ENCODE data around the gene DCHS2. TPM values are rescaled to one million over a fixed set of nuclear protein-coding genes. Genes with fewer than 3 reads are reported as not detected.

DCHS2 gene
- total RNA-seq, 1 experiment from 2014 or later: not detected

GRCh38 chr4:154417373-154417673 is 74.3 kb downstream of the DCHS2 start:
- POLR2A ChIA-PET: no interaction called here

DNA sequence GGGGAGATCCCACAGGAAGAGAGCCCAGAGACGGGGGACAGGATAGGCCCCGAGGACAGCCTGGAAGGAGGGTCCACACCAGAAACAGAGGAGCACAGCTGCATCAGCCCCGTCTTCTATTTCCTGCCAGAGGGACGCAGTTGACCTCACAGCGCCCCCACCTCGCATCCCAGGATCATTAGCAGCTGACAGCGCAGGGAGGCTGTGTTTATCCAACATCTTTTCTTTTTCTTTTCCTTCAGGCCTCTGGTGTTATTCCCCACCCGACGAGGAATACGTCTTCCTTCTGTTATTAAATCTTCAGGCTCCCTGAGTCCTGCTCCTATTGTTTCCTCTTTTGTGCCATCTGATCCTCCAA is 75.4 kb downstream of the DCHS2 start:
- DNase-seq: no peak
- intact Hi-C loops (cut with micrococcal nuclease; ENCODE audit: unreplicated experiment): loop anchor here (1.0 to 10.0 kb wide), 2 partner anchors 90 to 209 kb away; no protein-coding TSS in a partner anchor
- peaks cover 15% of the 10 kb centered on the region for H3K27me3 Mint-ChIP-seq (ENCODE audit: insufficient read depth, unreplicated experiment)
- CTCF ChIA-PET: interaction anchor here (0.7 to 2.0 kb wide), 4 partner anchors 75 to 191 kb away, joined by 3 to 8 read pairs (median 4); no protein-coding TSS in a partner anchor
- no peaks in the 10 kb centered on the region for H3K27me3 ChIP-seq (replicated peaks; ENCODE audit: control insufficient read depth, insufficient read depth, low read length)
- H3K27ac Mint-ChIP-seq (ENCODE audit: unreplicated experiment): no peak overlapping the region
- peak overlapping the region; percentile 75 for H3K4me3 Mint-ChIP-seq (ENCODE audit: unreplicated experiment)
- no peaks in the 10 kb centered on the region for H3K9me3 Mint-ChIP-seq (ENCODE audit: unreplicated experiment)
- no peaks in the 10 kb centered on the region for H3K4me1 ChIP-seq
- TF ChIP-seq CTCF (IDR thresholded peaks at IDR 0.05; ENCODE audit: insufficient read depth in 1 of 2, low read depth in 1 of 2, low read length in 1 of 2, severe bottlenecking in 1 of 2, unreplicated experiment in 1 of 2): peak; percentile 17 to 31
- H3K4me3 ChIP-seq (ENCODE audit: low read depth, low read length): no peak overlapping the region
- no peaks in the 10 kb centered on the region for H3K36me3 ChIP-seq (ENCODE audit: control insufficient read depth, insufficient read depth, low read length)
- H3K36me3 Mint-ChIP-seq (ENCODE audit: insufficient read depth, unreplicated experiment): no peaks in the 10 kb centered on the region
- no peaks in the 10 kb centered on the region for H3K9me3 ChIP-seq
- peaks cover 12% of the 10 kb centered on the region for H3K4me1 Mint-ChIP-seq (ENCODE audit: low read depth, unreplicated experiment)
- BruUV-seq (replicated peaks): no TSS peak
- POLR2A ChIA-PET: no interaction called here

More at GRCh38 chr4:154417373-154417673, 74.3 kb downstream of the DCHS2 start:
- H3K36me3 ChIP-seq (ENCODE audit: control insufficient read depth, insufficient read depth, low read length): no peaks in the 10 kb centered on the region
- H3K4me3 ChIP-seq (ENCODE audit: low read depth, low read length): no peak overlapping the region
- no TSS peak for BruUV-seq (replicated peaks)
- H3K36me3 Mint-ChIP-seq (ENCODE audit: insufficient read depth, unreplicated experiment): no peaks in the 10 kb centered on the region
- CTCF ChIA-PET: interaction anchor here (1.1 to 2.0 kb wide), 2 partner anchors 89 to 178 kb away, joined by 3 to 8 read pairs; no protein-coding TSS in a partner anchor
- no peak overlapping the region for H3K27ac Mint-ChIP-seq (ENCODE audit: unreplicated experiment)
- no peak for TF ChIP-seq CTCF (IDR thresholded peaks at IDR 0.05; ENCODE audit: insufficient read depth in 1 of 2, low read depth in 1 of 2, low read length in 1 of 2, severe bottlenecking in 1 of 2, unreplicated experiment in 1 of 2)
- H3K9me3 ChIP-seq: no peaks in the 10 kb centered on the region
- no peak for DNase-seq
- no peaks in the 10 kb centered on the region for H3K9me3 Mint-ChIP-seq (ENCODE audit: unreplicated experiment)
- H3K4me1 Mint-ChIP-seq (ENCODE audit: low read depth, unreplicated experiment): peaks cover 12% of the 10 kb centered on the region
- intact Hi-C loops (cut with micrococcal nuclease; ENCODE audit: unreplicated experiment): loop anchor here (10.0 kb wide), 1 partner anchor 207 kb away; no protein-coding TSS in a partner anchor
- H3K27me3 ChIP-seq (replicated peaks; ENCODE audit: control insufficient read depth, insufficient read depth, low read length): no peaks in the 10 kb centered on the region
- H3K4me3 Mint-ChIP-seq (ENCODE audit: unreplicated experiment): peak overlapping the region; percentile 75
- H3K27me3 Mint-ChIP-seq (ENCODE audit: insufficient read depth, unreplicated experiment): peaks cover 19% of the 10 kb centered on the region
- H3K4me1 ChIP-seq: no peaks in the 10 kb centered on the region

- no peak for DNase-seq
- intact Hi-C loops (cut with micrococcal nuclease; ENCODE audit: unreplicated experiment): loop anchor here (10.0 kb wide), 1 partner anchor 209 kb away; no protein-coding TSS in a partner anchor
- H3K36me3 Mint-ChIP-seq (ENCODE audit: insufficient read depth, unreplicated experiment): no peaks in the 10 kb centered on the region
- no peaks in the 10 kb centered on the region for H3K9me3 Mint-ChIP-seq (ENCODE audit: unreplicated experiment)
- no peak overlapping the region for H3K27ac Mint-ChIP-seq (ENCODE audit: unreplicated experiment)
- peaks cover 12% of the 10 kb centered on the region for H3K4me1 Mint-ChIP-seq (ENCODE audit: low read depth, unreplicated experiment)
- H3K9me3 ChIP-seq: no peaks in the 10 kb centered on the region
- H3K36me3 ChIP-seq (ENCODE audit: control insufficient read depth, insufficient read depth, low read length): no peaks in the 10 kb centered on the region
- H3K4me3 ChIP-seq (ENCODE audit: low read depth, low read length): no peak overlapping the region
- TF ChIP-seq CTCF (IDR thresholded peaks at IDR 0.05; ENCODE audit: insufficient read depth in 1 of 2, low read depth in 1 of 2, low read length in 1 of 2, severe bottlenecking in 1 of 2, unreplicated experiment in 1 of 2): no peak
- H3K4me1 ChIP-seq: no peaks in the 10 kb centered on the region
- CTCF ChIA-PET: interaction anchor here (2.0 kb wide), 1 partner anchor 91 kb away, joined by 8 read pairs; no protein-coding TSS in a partner anchor
- H3K27me3 Mint-ChIP-seq (ENCODE audit: insufficient read depth, unreplicated experiment): peaks cover 23% of the 10 kb centered on the region
- BruUV-seq (replicated peaks): no TSS peak
- no peak overlapping the region for H3K4me3 Mint-ChIP-seq (ENCODE audit: unreplicated experiment)
- no peaks in the 10 kb centered on the region for H3K27me3 ChIP-seq (replicated peaks; ENCODE audit: control insufficient read depth, insufficient read depth, low read length)
- POLR2A ChIA-PET: no interaction called here
Measured at GRCh38 chr4:154415313-154415712, 76.3 kb downstream of the DCHS2 start.
